Stimulated activated naive CD8-positive, alpha-beta T cell treated with anti-CD3 and anti-CD28 coated beads, Interleukin-15, Interleukin-2, amounts not matched to agents 100 U/mL and 50 U/mL, for 24 hours (primary cell): ENCODE results near the gene NDST1.
A peak's percentile ranks its signal among the peaks of the same experiment; 100 is the strongest.

Experiments used
- ATAC-seq: fragments of 150-1000 bp; cut with Tn5 transposase; one replicate; pipeline ENCODE4 v1.10.0; 2021
- DNase-seq: peaks from one replicate; pipeline ENCODE4 v3.0.0; 2021

Gene NDST1

GRCh38 chr5:150544611-150545219, 36.8 kb downstream of the NDST1 start:
- peak; percentile 82 for DNase-seq
- peak; percentile 92 for ATAC-seq

GRCh38 chr5:150545246-150545645, 37.3 kb downstream of the NDST1 start:
- DNase-seq = no peak
- ATAC-seq = no peak

DNA sequence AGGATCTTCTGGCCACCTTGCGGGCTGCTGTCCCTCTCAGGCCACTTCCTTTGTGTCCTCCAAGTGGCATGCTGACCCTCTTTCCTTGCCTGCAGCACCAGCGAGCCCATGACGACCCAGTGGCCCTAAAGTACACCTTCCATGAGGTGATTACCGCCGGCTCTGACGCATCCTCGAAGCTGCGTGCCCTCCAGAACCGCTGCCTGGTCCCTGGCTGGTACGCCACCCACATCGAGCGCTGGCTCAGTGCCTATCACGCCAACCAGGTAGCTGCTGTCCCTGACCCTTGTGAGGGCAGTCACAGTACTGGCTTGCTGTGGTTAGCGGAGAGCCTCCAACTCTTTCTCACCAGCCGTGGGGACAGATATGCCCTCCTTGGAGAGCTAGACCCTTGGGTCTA, 40.2 kb downstream of the NDST1 start:
- ATAC-seq (no peak), DNase-seq (no peak)

- no peak for DNase-seq
- no peak for ATAC-seq
Measured at GRCh38 chr5:150549735-150550134, 41.8 kb downstream of the NDST1 start.

GRCh38 chr5:150550286-150550685, 42.4 kb downstream of the NDST1 start:
- ATAC-seq = no peak
- DNase-seq = no peak

GRCh38 chr5:150551066-150551465, 43.1 kb downstream of the NDST1 start:
- no peak for DNase-seq
- no peak for ATAC-seq

DNA sequence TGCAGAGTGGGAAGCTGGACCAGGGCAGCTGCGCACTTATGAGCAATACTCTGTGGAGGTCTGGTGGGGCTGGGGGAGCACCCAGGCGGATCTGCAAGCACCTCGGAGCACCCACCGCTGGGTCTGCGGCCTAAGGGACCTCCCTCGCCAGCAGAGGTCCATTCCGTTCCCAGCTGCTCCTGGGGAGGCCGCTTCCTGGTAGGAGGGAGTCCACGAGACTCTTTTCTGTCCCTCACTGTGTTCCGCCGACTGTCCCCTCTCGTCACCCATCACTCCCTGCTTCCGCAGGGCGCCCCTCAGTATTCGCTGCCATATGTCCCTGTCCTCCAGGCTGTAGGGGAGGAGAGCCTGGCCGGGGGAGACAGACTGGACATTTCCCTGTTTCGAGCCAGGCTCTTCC, 45.5 kb downstream of the NDST1 start:
- DNase-seq (no peak), ATAC-seq (no peak)

GRCh38 chr5:150553911-150554310, 46.0 kb downstream of the NDST1 start:
- DNase-seq (no peak), ATAC-seq (no peak)

- ATAC-seq (no peak), DNase-seq (no peak)
Measured at GRCh38 chr5:150554857-150555256, 46.9 kb downstream of the NDST1 start.

- DNase-seq = no peak
- no peak for ATAC-seq
Measured at GRCh38 chr5:150556106-150556505, 48.2 kb downstream of the NDST1 start.

GRCh38 chr5:150556859-150557508, 49.1 kb downstream of the NDST1 start:
- no peak for ATAC-seq
- no peak for DNase-seq

GRCh38 chr5:150557509-150557872, 49.6 kb downstream of the NDST1 start:
- ATAC-seq (no peak), DNase-seq (no peak)

- DNase-seq (no peak), ATAC-seq (no peak)
Measured at GRCh38 chr5:150558088-150558621, 50.2 kb downstream of the NDST1 start.

DNA sequence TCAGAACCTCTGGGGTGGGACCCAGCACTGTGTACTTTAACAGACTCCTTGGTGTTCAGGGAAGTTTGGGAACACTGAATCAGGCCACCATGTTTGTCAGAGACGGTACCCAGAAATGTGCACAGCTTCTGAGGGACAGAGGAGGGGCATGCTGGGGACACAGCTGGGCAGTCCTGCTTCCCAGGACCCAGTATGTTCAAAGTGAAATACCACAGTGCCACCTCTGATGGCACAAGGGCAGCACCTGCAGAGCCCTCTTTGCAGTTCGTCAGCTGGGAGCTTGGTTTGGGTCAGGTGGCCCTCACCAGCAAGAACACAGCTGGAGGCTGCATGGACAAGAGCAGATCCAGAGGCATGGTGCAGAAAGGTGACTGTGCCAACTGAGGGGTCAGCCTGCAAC, 51.2 kb downstream of the NDST1 start:
- no peak for ATAC-seq

GRCh38 chr5:150559701-150560100, 51.8 kb downstream of the NDST1 start:
- DNase-seq = no peak
- no peak for ATAC-seq

More for the DNA sequence above, 51.2 kb downstream of the NDST1 start:
- DNase-seq = no peak

- DNase-seq (peak; percentile 89), ATAC-seq (peak; percentile 78)
Measured at GRCh38 chr5:150560401-150561191, 52.7 kb downstream of the NDST1 start.

DNA sequence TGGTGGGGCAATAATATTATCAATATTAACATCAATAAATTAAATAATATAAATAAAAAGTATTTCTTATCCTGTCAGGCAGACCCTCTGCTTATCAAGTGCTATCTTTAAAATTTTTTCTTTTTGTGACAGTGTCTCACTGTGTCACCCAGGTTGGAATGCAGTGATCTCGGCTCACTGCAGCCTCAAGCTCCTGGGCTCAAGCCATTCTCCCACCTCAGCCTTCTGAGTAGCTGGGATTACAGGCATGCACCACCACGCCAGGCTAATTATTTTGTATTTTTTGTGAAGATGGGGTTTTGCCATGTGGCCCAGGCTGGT, 53.2 kb downstream of the NDST1 start:
- ATAC-seq (no peak), DNase-seq (no peak)

GRCh38 chr5:150561571-150562275, 53.8 kb downstream of the NDST1 start:
- no peak for ATAC-seq
- no peak for DNase-seq

- ATAC-seq (no peak), DNase-seq (peak; percentile 24)
Measured at GRCh38 chr5:150562832-150563231, 54.9 kb downstream of the NDST1 start.

DNA sequence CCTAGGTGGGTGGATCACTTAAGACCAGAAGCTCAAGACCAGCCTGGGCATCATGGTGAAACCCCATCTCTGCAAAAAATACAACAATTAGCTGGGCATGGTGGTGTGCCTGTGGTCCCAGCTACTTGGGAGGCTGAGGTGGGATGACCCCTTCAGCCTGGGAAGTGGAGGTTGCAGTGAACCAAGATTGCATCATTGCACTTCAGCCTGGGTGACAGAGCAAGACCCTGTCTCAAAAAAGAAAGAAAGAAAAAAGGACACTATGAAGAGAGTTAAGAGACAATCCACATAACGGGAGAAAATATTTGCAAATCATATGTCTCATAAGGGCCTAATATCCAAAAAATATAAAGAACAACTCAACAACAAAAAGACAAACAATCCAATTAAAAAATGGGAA, 57.9 kb downstream of the NDST1 start:
- ATAC-seq (no peak), DNase-seq (no peak)

DNA sequence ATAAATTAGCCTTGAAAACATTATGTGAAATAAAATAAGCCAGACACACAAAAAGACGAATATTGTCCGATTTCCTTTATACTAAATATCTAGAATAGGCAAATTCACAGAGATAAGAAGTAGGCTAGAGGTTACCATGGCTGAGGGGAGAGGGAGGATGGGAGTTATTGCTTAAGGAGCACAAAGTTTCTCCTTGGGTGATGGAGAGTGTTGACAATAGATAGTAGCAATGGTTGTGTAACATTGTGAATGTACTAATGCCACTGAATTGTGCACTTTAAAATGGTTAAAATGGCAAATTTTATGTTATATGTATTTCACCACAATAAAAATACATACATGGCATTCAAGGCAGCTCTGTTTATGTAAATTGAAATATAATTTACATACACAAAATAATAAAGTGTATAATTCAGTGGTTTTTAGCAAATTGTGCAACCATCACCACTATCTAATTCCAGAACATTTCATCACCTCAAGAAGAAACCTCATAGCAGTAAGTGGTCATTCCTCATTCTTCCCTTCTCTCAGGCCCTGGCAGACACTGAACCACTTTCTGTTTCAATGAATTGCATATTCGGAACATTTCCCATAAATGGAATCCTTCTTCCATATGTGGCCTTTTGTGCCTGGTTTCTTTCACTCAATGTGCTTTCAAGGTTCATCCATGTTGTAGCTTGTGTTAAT, 59.2 kb downstream of the NDST1 start:
- DNase-seq (no peak), ATAC-seq (no peak)

DNA sequence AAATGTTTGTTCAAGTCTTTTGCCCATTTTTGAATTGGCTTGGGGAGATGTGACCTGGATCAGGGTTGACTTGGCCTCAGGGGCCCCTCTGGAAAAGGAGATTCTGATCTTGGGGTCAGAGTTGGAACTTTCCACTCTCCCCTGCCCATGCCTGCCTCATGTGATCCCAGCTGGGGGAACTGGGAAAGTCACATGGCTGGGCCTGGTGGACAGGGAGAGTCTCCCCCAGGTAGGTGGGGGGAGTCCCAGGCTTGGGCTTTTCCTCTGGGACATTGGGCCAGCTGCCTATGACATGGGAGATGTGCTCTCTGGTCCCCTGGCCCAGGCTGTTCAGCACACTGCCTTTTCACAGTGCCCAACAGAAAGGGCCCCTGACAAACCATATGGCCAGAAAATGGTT, 60.7 kb downstream of the NDST1 start:
- DNase-seq (no peak), ATAC-seq (no peak)
